Lower leg skin (tissue), 4 donors: ENCODE results near the gene HARBI1. TPM values are rescaled to one million over a fixed set of nuclear protein-coding genes. Genes with fewer than 3 reads are reported as not detected.

Experiments
- DNase-seq, 2 donors: peaks; one replicate each; pipeline ENCODE4 v3.0.0-alpha.2; 2019; ENCODE audit warnings: low spot score in 2 of 2
- H3K4me3 ChIP-seq: fragments of 200-600 bp; sonication (generic); 2 replicates; pipeline ENCODE4 v1.5.1; 2017; ENCODE audit warnings: mild to moderate bottlenecking, low read depth; ENCODE audit not compliant: poor library complexity, severe bottlenecking
- CTCF ChIP-seq, 3 donors: fragments of 450-650 bp; IDR thresholded peaks; one replicate each; pipeline ENCODE4 v1.5.1; 2016; ENCODE audit warnings: antibody characterized with exemption in 3 of 3, mild to moderate bottlenecking in 3 of 3, moderate library complexity in 2 of 3
- POLR2A ChIP-seq, 2 donors: fragments of 450-650 bp; IDR thresholded peaks; one replicate each; pipeline ENCODE4 v1.6.1; 2016 to 2017; ENCODE audit warnings: antibody characterized with exemption in 2 of 2, mild to moderate bottlenecking in 1 of 2, moderate library complexity in 1 of 2
- WGBS, 2 donors: methylation state at CpG; one replicate each; pipeline ENCODE4 v1.1.5; 2018; 5-methylcytosine and 5-hydroxymethylcytosine counted together
- intact Hi-C: fragments of 100-400 bp; cut with DNase I; formaldehyde crosslinking; loops from one replicate; pipeline ENCODE4 v1.15.0; 2023; ENCODE audit warnings: low total_unique reads
- total RNA-seq, 4 donors: library from RNA; depleted of rRNA; stranded (reverse); fragments of >200 nt; gene quantifications; one replicate each; pipeline ENCODE4 v1.1.0, GENCODE V29; 2016

Gene HARBI1
- total RNA-seq, 4 donors from 2014 or later, result 3.0 to 6.5 (median 4.8) TPM

GRCh38 chr11:46639197-46639839 is 22.3 kb upstream of the HARBI1 start:
- 93 to 97% methylated on average over 7 of the region's 7 CpGs for WGBS, 2 donors

GRCh38 chr11:46637546-46637945 is 20.5 kb upstream of the HARBI1 start:
- TF ChIP-seq CTCF (IDR thresholded peaks at IDR 0.05), result no peak
- TF ChIP-seq POLR2A (IDR thresholded peaks at IDR 0.05), result no peak
- no peak overlapping the region for H3K4me3 ChIP-seq
- WGBS, 2 donors, result 97% methylated on average over 5 of the region's 5 CpGs
- intact Hi-C loops, result no loop called here
- DNase-seq, result no peak

More at GRCh38 chr11:46639197-46639839, 22.3 kb upstream of the HARBI1 start:
- no peak overlapping the region for H3K4me3 ChIP-seq
- intact Hi-C loops, result no loop called here
- TF ChIP-seq CTCF (IDR thresholded peaks at IDR 0.05) (no peak), POLR2A (IDR thresholded peaks at IDR 0.05) (no peak)
- no peak for DNase-seq

GRCh38 chr11:46635557-46636139 is 18.6 kb upstream of the HARBI1 start:
- WGBS, 2 donors, result 84 to 86% methylated on average over 5 of the region's 5 CpGs
- no peak overlapping the region for H3K4me3 ChIP-seq
- no peak for DNase-seq
- TF ChIP-seq CTCF (IDR thresholded peaks at IDR 0.05) (no peak), POLR2A (IDR thresholded peaks at IDR 0.05) (no peak)
- intact Hi-C loops, result no loop called here

GRCh38 chr11:46633291-46634217 is 16.5 kb upstream of the HARBI1 start:
- intact Hi-C loops, result no loop called here
- DNase-seq, result no peak
- TF ChIP-seq CTCF (IDR thresholded peaks at IDR 0.05) (no peak), POLR2A (IDR thresholded peaks at IDR 0.05) (no peak)
- no peak overlapping the region for H3K4me3 ChIP-seq
- WGBS, 2 donors, result 90 to 91% methylated on average over 22 of the region's 22 CpGs

- no peak overlapping the region for H3K4me3 ChIP-seq
- 83 to 100% methylated on average over 1 of the region's 1 CpG for WGBS, 2 donors
- intact Hi-C loops, result no loop called here
- no peak for TF ChIP-seq CTCF (IDR thresholded peaks at IDR 0.05)
- no peak for TF ChIP-seq POLR2A (IDR thresholded peaks at IDR 0.05)
- no peak for DNase-seq
Measured at GRCh38 chr11:46632502-46632901, 15.5 kb upstream of the HARBI1 start.
